HG03460 (cell line): ENCODE measurements around the gene CDH23.

Experiments used
- ATAC-seq: cut with Tn5 transposase; IDR thresholded peaks from one replicate; pipeline ENCODE4 v1.9.1; 2021; ENCODE audit not compliant: unreplicated experiment

Gene CDH23

GRCh38 chr10:71531485-71532446 is 135.0 kb downstream of the CDH23 start:
- ATAC-seq = no peak

- no peak for ATAC-seq
Observed at GRCh38 chr10:71532878-71533277, 136.2 kb downstream of the CDH23 start.

GRCh38 chr10:71533936-71534335 is 137.2 kb downstream of the CDH23 start:
- no peak for ATAC-seq

- ATAC-seq = no peak
Observed at GRCh38 chr10:71534568-71535194, 138.0 kb downstream of the CDH23 start.

GRCh38 chr10:71536332-71536731 is 139.6 kb downstream of the CDH23 start:
- no peak for ATAC-seq

- ATAC-seq = no peak
Observed at GRCh38 chr10:71537125-71537524, 140.4 kb downstream of the CDH23 start.

GRCh38 chr10:71537681-71538080 is 141.0 kb downstream of the CDH23 start:
- no peak for ATAC-seq

- ATAC-seq = no peak
Observed at GRCh38 chr10:71538608-71539260, 142.0 kb downstream of the CDH23 start.

GRCh38 chr10:71539442-71540118 is 142.9 kb downstream of the CDH23 start:
- ATAC-seq = no peak

- no peak for ATAC-seq
Observed at GRCh38 chr10:71542478-71542877, 145.8 kb downstream of the CDH23 start.

- no peak for ATAC-seq
Observed at GRCh38 chr10:71543608-71544170, 147.0 kb downstream of the CDH23 start.

GRCh38 chr10:71545001-71545400 is 148.3 kb downstream of the CDH23 start:
- ATAC-seq = no peak

GRCh38 chr10:71546220-71546619 is 149.5 kb downstream of the CDH23 start:
- ATAC-seq = no peak

GRCh38 chr10:71547312-71547711 is 150.6 kb downstream of the CDH23 start:
- no peak for ATAC-seq

- ATAC-seq = no peak
Observed at GRCh38 chr10:71547876-71548846, 151.4 kb downstream of the CDH23 start.

- no peak for ATAC-seq
Observed at GRCh38 chr10:71549766-71550533, 153.2 kb downstream of the CDH23 start.

- ATAC-seq = no peak
Observed at GRCh38 chr10:71550628-71551027, 153.9 kb downstream of the CDH23 start.

GRCh38 chr10:71551970-71552369 is 155.2 kb downstream of the CDH23 start:
- ATAC-seq = no peak

GRCh38 chr10:71553432-71553831 is 156.7 kb downstream of the CDH23 start:
- ATAC-seq = no peak
